ENCODE measurements around the gene POLE.

DNA sequence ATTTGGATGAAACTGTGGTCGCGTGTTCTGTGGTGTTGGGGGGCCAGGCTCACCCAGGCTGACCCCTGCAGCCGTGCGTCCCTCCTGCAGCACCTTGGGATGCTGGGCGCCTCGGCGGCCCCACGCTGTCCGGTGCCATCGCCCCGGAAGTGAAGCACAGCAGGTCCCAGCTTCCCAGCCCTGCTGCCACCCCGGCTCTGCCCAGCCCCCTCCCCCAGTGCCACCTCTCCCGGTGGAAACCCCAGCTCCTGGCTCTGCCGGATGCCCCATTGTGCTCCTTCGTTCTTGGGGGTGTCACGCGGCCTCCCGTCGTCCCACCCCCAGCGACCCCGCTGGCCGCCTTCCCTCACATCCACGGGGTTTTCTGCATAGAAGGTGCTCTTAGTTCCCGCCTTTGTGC is 102.0 kb downstream of the POLE start:
- TF ChIP-seq, protein P1, sequence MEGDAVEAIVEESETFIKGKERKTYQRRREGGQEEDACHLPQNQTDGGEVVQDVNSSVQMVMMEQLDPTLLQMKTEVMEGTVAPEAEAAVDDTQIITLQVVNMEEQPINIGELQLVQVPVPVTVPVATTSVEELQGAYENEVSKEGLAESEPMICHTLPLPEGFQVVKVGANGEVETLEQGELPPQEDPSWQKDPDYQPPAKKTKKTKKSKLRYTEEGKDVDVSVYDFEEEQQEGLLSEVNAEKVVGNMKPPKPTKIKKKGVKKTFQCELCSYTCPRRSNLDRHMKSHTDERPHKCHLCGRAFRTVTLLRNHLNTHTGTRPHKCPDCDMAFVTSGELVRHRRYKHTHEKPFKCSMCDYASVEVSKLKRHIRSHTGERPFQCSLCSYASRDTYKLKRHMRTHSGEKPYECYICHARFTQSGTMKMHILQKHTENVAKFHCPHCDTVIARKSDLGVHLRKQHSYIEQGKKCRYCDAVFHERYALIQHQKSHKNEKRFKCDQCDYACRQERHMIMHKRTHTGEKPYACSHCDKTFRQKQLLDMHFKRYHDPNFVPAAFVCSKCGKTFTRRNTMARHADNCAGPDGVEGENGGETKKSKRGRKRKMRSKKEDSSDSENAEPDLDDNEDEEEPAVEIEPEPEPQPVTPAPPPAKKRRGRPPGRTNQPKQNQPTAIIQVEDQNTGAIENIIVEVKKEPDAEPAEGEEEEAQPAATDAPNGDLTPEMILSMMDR (IDR thresholded peaks at IDR 0.05), result no peak
- TF ChIP-seq POLR2A (IDR thresholded peaks at IDR 0.05) (no peak), POLR2AphosphoS5 (IDR thresholded peaks at IDR 0.05) (no peak)

Measured in gastroesophageal sphincter (tissue), 3 donors.